Esophagus squamous epithelium (tissue), 5 donors: ENCODE results near the gene CASS4. TPM values are rescaled to one million over a fixed set of nuclear protein-coding genes. Genes with fewer than 3 reads are reported as not detected.

ENCODE experiments used
- DNase-seq: peaks from one replicate; lab custom pipeline; 2025; lab: John Stamatoyannopoulos, UW
- H3K27ac ChIP-seq, 4 donors: fragments of 200-600 bp; sonication (generic); one replicate each; pipeline ENCODE4 v1.5.1; 2016 to 2019; ENCODE audit warnings: mild to moderate bottlenecking in 1 of 4
- H3K27me3 ChIP-seq, 4 donors: fragments of 200-600 bp; sonication (generic); 1 replicate in 3 of 4; 2 replicates in 1 of 4; pipeline versions ENCODE4 v1.5.1 to v1.6.0; 2017 to 2021; ENCODE audit warnings: antibody characterized with exemption in 1 of 4
- H3K36me3 ChIP-seq, 3 donors: fragments of 200-600 bp; sonication (generic); one replicate each; pipeline ENCODE4 v1.5.1; 2016 to 2019
- H3K4me1 ChIP-seq, 3 donors: fragments of 200-600 bp; sonication (generic); one replicate each; pipeline ENCODE4 v1.5.1; 2017 to 2019
- H3K4me3 ChIP-seq, 4 donors: fragments of 200-600 bp; sonication (generic); 1 replicate in 3 of 4; 2 replicates in 1 of 4; pipeline ENCODE4 v1.5.1; 2016 to 2019; ENCODE audit warnings: mild to moderate bottlenecking in 2 of 4, moderate library complexity in 1 of 4
- H3K9me3 ChIP-seq, 3 donors: fragments of 200-600 bp; sonication (generic); one replicate each; pipeline ENCODE4 v1.5.1; 2016 to 2019
- CTCF ChIP-seq, 6 experiments: fragments of 450-650 bp in 4 of 6; fragments of 200-600 bp in 2 of 6; sonication (generic) in 2 of 6; IDR thresholded peaks; one replicate each; pipeline ENCODE4 v1.5.1; 2016 to 2019; ENCODE audit warnings: antibody characterized with exemption in 6 of 6, mild to moderate bottlenecking in 4 of 6, moderate library complexity in 4 of 6
- POLR2A ChIP-seq, 4 donors: fragments of 450-650 bp; IDR thresholded peaks; one replicate each; pipeline ENCODE4 v1.6.1; 2017; ENCODE audit warnings: antibody characterized with exemption in 4 of 4, mild to moderate bottlenecking in 4 of 4, moderate library complexity in 3 of 4
- WGBS, 2 donors: methylation state at CpG; one replicate each; pipeline ENCODE4 v1.1.5; 2018; 5-methylcytosine and 5-hydroxymethylcytosine counted together
- intact Hi-C: fragments of 100-400 bp; cut with DNase I; formaldehyde crosslinking; loops from one replicate; pipeline ENCODE4 v1.15.0; 2022
- total RNA-seq, 4 donors: library from RNA; depleted of rRNA; stranded (reverse); fragments of >200 nt; gene quantifications; one replicate each; pipeline ENCODE4 v1.1.0, GENCODE V29; 2016
- donor health status: DM: yes; HTN: yes; CAD: no.

The CASS4 gene
- total RNA-seq, 4 donors from 2014 or later: 0.22 to 1.3 (median 0.63) TPM

DNA sequence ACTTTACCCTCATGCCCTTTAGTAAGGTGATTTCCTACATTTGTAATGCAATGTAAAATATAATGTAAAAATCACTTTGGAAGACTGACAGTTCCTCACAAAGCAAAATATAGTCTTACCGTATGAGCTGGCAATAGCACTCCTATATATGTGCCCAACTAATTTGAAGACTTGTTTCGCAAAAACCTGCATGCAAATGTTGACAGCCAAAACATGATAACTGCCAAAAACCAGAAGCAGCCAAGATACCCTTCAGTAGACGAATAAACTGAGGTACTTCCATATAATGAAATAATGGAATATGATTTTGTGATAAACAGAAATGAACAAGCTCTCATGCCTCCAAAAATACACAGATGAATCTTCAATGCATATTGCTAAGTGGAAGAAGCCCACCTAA lies 33.7 kb upstream of the CASS4 start:
- H3K27me3 ChIP-seq: no peaks in the 10 kb centered on the region
- 87 to 90% methylated on average over 3 of the region's 3 CpGs for WGBS, 2 donors
- peaks cover 0 to 39% (median 0%) of the 10 kb centered on the region in 3 donors for H3K36me3 ChIP-seq
- intact Hi-C loops: no loop called here
- H3K4me3 ChIP-seq: no peak overlapping the region
- DNase-seq: no peak
- no peak overlapping the region for H3K27ac ChIP-seq
- TF ChIP-seq CTCF (IDR thresholded peaks at IDR 0.05) (no peak), POLR2A (IDR thresholded peaks at IDR 0.05) (no peak)
- H3K4me1 ChIP-seq: no peaks in the 10 kb centered on the region
- H3K9me3 ChIP-seq: no peaks in the 10 kb centered on the region

GRCh38 chr20:56380375-56380774 lies 31.7 kb upstream of the CASS4 start:
- 40 to 60% methylated on average over 1 of the region's 1 CpG for WGBS, 2 donors
- intact Hi-C loops: no loop called here

GRCh38 chr20:56381501-56381900 lies 30.6 kb upstream of the CASS4 start:
- Histone ChIP-seq H3K4me1 (no peaks in the 10 kb centered on the region), H3K9me3 (no peaks in the 10 kb centered on the region), H3K36me3 (peaks cover 0 to 63% (median 0%) of the 10 kb centered on the region in 3 donors), H3K27me3 (no peaks in the 10 kb centered on the region), H3K4me3 (no peak overlapping the region), H3K27ac (no peak overlapping the region)
- TF ChIP-seq CTCF (IDR thresholded peaks at IDR 0.05) (no peak), POLR2A (IDR thresholded peaks at IDR 0.05) (no peak)
- WGBS, 2 donors: 67 to 100% methylated on average over 1 of the region's 1 CpG
- DNase-seq: no peak
- intact Hi-C loops: no loop called here

More at GRCh38 chr20:56380375-56380774, 31.7 kb upstream of the CASS4 start:
- Histone ChIP-seq H3K27ac (no peak overlapping the region), H3K4me3 (no peak overlapping the region), H3K36me3 (peaks cover 0 to 54% (median 0%) of the 10 kb centered on the region in 3 donors), H3K4me1 (no peaks in the 10 kb centered on the region), H3K27me3 (no peaks in the 10 kb centered on the region), H3K9me3 (no peaks in the 10 kb centered on the region)
- DNase-seq: no peak
- TF ChIP-seq CTCF (IDR thresholded peaks at IDR 0.05) (no peak), POLR2A (IDR thresholded peaks at IDR 0.05) (no peak)

DNA sequence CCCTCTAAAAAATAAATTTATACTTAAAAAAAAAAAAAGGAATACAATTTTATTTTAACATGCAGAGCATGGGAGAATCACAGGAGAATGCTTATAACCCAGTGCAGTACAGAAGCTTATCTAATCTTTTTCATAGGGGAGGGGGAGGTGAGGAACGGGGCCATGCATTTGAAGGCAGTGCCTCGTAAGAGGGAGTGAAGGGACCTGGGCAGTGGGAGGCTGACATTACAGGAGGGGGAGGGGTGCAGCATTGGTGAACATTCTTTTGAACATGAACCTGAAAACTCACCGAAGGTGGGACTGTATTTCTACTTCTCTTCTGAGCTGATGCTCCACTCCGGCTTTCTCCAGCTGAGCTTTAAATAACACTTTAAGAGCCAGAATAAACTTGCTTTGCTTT lies 29.4 kb upstream of the CASS4 start:
- no peak for TF ChIP-seq CTCF (IDR thresholded peaks at IDR 0.05)
- TF ChIP-seq POLR2A (IDR thresholded peaks at IDR 0.05): no peak
- no peak overlapping the region for H3K27ac ChIP-seq
- no peak overlapping the region for H3K4me3 ChIP-seq
- no peaks in the 10 kb centered on the region for H3K4me1 ChIP-seq
- H3K9me3 ChIP-seq: no peaks in the 10 kb centered on the region
- 79 to 83% methylated on average over 4 of the region's 4 CpGs for WGBS, 2 donors
- intact Hi-C loops: no loop called here
- no peaks in the 10 kb centered on the region for H3K27me3 ChIP-seq
- no peak for DNase-seq
- H3K36me3 ChIP-seq: peaks cover 0 to 66% (median 0%) of the 10 kb centered on the region in 3 donors

- intact Hi-C loops: no loop called here
- no peaks in the 10 kb centered on the region for H3K4me1 ChIP-seq
- H3K27ac ChIP-seq: no peak overlapping the region
- H3K27me3 ChIP-seq: no peaks in the 10 kb centered on the region
- DNase-seq: no peak
- WGBS, 2 donors: 84 to 86% methylated on average over 8 of the region's 8 CpGs
- TF ChIP-seq POLR2A (IDR thresholded peaks at IDR 0.05) (no peak), CTCF (IDR thresholded peaks at IDR 0.05) (no peak)
- H3K9me3 ChIP-seq: no peaks in the 10 kb centered on the region
- H3K36me3 ChIP-seq: peaks cover 0 to 62% (median 0%) of the 10 kb centered on the region in 3 donors
- no peak overlapping the region for H3K4me3 ChIP-seq
Observed at GRCh38 chr20:56383334-56383733, 28.7 kb upstream of the CASS4 start.
